Heart left ventricle (tissue), 16 donors: ENCODE results near the gene APCDD1. TPM values are rescaled to one million over a fixed set of nuclear protein-coding genes. Genes with fewer than 3 reads are reported as not detected.

Experiments
- ATAC-seq, 4 donors: fragments of 200-7000 bp; cut with Tn5 transposase; one replicate each; pipeline ENCODE4 v1.9.1; 2020 to 2022; ENCODE audit warnings: moderate library complexity in 4 of 4, mild to moderate bottlenecking in 3 of 4, moderate number of reproducible peaks in 1 of 4
- DNase-seq, 5 donors: peaks; one replicate each; pipeline ENCODE4 v3.0.0-alpha.2; 2020
- H3K27ac ChIP-seq, 12 donors: fragments of 200-600 bp; sonication (generic) in 4 of 12; one replicate each; pipeline versions ENCODE4 v1.5.0 to v1.8.0; 2016 to 2022; ENCODE audit warnings: mild to moderate bottlenecking in 2 of 12
- H3K27me3 ChIP-seq, 9 donors: fragments of 200-600 bp; sonication (generic) in 2 of 9; one replicate each; pipeline versions ENCODE4 v1.5.1 to v1.8.0; 2016 to 2022; ENCODE audit warnings: mild to moderate bottlenecking in 3 of 9
- H3K36me3 ChIP-seq, 9 donors: fragments of 200-600 bp; sonication (generic) in 2 of 9; one replicate each; pipeline versions ENCODE4 v1.5.0 to v1.8.0; 2018 to 2022; ENCODE audit warnings: mild to moderate bottlenecking in 2 of 9
- H3K4me1 ChIP-seq, 12 donors: fragments of 200-600 bp; sonication (generic) in 4 of 12; one replicate each; pipeline versions ENCODE4 v1.5.0 to v1.8.0; 2016 to 2022; ENCODE audit warnings: mild to moderate bottlenecking in 3 of 12
- H3K4me3 ChIP-seq, 12 donors: fragments of 200-600 bp; sonication (generic) in 4 of 12; one replicate each; pipeline versions ENCODE4 v1.5.0 to v1.8.0; 2017 to 2022; ENCODE audit warnings: mild to moderate bottlenecking in 9 of 12, moderate library complexity in 4 of 12
- H3K9me3 ChIP-seq, 12 donors: fragments of 200-600 bp; sonication (generic) in 4 of 12; one replicate each; pipeline versions ENCODE4 v1.5.0 to v1.8.0; 2016 to 2022; ENCODE audit warnings: mild to moderate bottlenecking in 1 of 12
- POLR2A ChIP-seq, 2 donors: fragments of 450-650 bp; IDR thresholded peaks; one replicate each; pipeline ENCODE4 v1.6.1; 2017; ENCODE audit warnings: antibody characterized with exemption in 2 of 2, mild to moderate bottlenecking in 2 of 2, moderate library complexity in 2 of 2
- WGBS, 4 donors: extraction: QIAGEN DNeasy Blood & Tissue Kit in 2 of 4; methylation state at CpG; one replicate each; pipeline versions ENCODE4 v1.1.5 to v1.1.7; 2013 to 2018; 5-methylcytosine and 5-hydroxymethylcytosine counted together
- intact Hi-C, 10 donors: fragments of 100-400 bp; cut with DNase I; formaldehyde crosslinking; loops; one replicate each; pipeline versions ENCODE4 v1.11.1 to v1.14.2; 2022
- polyA plus RNA-seq, 2 donors: library from polyadenylated mRNA; stranded (reverse); fragments of 200-250 nt; gene quantifications; one replicate each; pipeline ENCODE4 v1.2.3, GENCODE V29; 2013
- total RNA-seq, 9 donors: library from RNA; depleted of rRNA in 2 of 9; stranded (reverse); fragments of >200 nt in 2 of 9; fragmentation: NEBNext Ultra II Directional in 3 of 9; extraction: Animal tissue kit (Norgen Biotek cat#: 25700) in 3 of 9; gene quantifications; one replicate each; pipeline versions ENCODE4 v1.1.0 to v1.2.4, GENCODE V29; 2016 to 2023
- TF ChIP-seq, protein P1 (sequence below), 12 donors: fragments of 200-600 bp; sonication (generic) in 4 of 12; IDR thresholded peaks; one replicate each; pipeline versions ENCODE4 v1.5.0 to v1.8.0; 2018 to 2022; ENCODE audit warnings: antibody characterized with exemption in 12 of 12, mild to moderate bottlenecking in 5 of 12
- donor health status: ischemic (EF 13 %, LVEDD 7.1; RV severe dilation, severe dysfunction).
- donor health status: healthy with polysubstance abuse.
- donor health status: DM: no; HTN: yes; CAD: no.
- donor health status: DM: no; HTN: no; CAD: no.
- donor health status: ischemic (EF 25% LVEDD 6.9; RV normal size, moderate dysfunction).
- donor health status: ischemic (EF 25% LVEDD 5.7; RV mildly dilated, moderate dysfunction).
- donor health status: healthy.
- donor health status: DM: yes; HTN: yes; CAD: no.
- donor health status: ischemic (EF 35%, LVEDD 5.7; RV mildly dilated, moderate dysfunction).
- donor health status: nonischemic (EF 11% LVEDD 7.7; RV severe dilation, severe dysfunction).
- donor health status: DM: yes; HTN: yes; CAD: no.
- donor health status: PGD.
- donor health status: ischemic (EF 29% LVEDD 5.4; RV normal size, mild dysfunction).
- donor health status: nonischemic (EF 23%, LVEDD 6.1; RV moderate dilation, normal function).

Gene APCDD1
- total and polyA plus RNA-seq, 11 donors: 7.5 to 65.4 (median 15.7) TPM

DNA sequence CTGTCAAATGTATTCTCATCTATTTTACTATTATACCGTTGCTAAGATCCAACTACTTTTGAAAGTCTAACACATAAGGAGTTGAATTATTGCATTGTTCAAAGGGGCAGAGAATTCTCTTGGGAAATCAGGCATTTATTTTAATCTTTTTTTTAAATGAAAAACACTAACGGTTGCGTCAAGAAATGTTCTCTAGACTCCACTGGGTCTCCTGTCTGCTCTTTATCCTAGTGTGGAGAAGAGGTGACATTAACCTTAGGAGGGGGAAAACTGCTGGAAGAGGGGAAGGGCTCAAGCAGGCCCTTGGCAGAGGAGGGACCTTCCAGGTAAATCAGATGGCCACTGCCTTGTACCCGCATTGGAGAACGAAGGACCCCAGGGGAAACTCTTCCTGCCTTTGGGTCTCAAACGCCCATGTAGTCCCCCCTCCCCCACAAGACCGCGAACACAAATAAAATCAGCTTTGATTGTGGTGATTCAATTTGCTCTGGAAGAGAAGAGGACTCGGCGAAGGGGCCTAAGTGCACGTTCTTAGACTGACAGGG is 1.1 kb upstream of the APCDD1 start:
- intact Hi-C loops: loop anchor here in 1 of 10 donors (5.0 kb wide), 1 partner anchor 64 kb away; no protein-coding TSS in a partner anchor
- DNase-seq (no peak), ATAC-seq (peak in 2 of 4 donors; percentile 8 to 23)
- Histone ChIP-seq H3K36me3 (no peaks in the 10 kb centered on the region), H3K4me3 (peak overlapping the region in 4 of 12 donors; percentile 66 to 80 (median 74)), H3K4me1 (peaks cover 0 to 27% (median 11%) of the 10 kb centered on the region in 12 donors), H3K9me3 (no peaks in the 10 kb centered on the region), H3K27me3 (peaks cover 0 to 36% (median 0%) of the 10 kb centered on the region in 9 donors), H3K27ac (peak overlapping the region; percentile 67 to 89 (median 78))
- TF ChIP-seq POLR2A (IDR thresholded peaks at IDR 0.05): no peak
- TF ChIP-seq, protein P1, sequence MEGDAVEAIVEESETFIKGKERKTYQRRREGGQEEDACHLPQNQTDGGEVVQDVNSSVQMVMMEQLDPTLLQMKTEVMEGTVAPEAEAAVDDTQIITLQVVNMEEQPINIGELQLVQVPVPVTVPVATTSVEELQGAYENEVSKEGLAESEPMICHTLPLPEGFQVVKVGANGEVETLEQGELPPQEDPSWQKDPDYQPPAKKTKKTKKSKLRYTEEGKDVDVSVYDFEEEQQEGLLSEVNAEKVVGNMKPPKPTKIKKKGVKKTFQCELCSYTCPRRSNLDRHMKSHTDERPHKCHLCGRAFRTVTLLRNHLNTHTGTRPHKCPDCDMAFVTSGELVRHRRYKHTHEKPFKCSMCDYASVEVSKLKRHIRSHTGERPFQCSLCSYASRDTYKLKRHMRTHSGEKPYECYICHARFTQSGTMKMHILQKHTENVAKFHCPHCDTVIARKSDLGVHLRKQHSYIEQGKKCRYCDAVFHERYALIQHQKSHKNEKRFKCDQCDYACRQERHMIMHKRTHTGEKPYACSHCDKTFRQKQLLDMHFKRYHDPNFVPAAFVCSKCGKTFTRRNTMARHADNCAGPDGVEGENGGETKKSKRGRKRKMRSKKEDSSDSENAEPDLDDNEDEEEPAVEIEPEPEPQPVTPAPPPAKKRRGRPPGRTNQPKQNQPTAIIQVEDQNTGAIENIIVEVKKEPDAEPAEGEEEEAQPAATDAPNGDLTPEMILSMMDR (IDR thresholded peaks at IDR 0.05): no peak
- 43 to 56% (median 51%) methylated on average over 11 of the region's 11 CpGs for WGBS, 4 donors

GRCh38 chr18:10454681-10455557 is 484 bp downstream of the APCDD1 start:
- peak in 3 of 4 donors; percentile 15 to 37 (median 25) for ATAC-seq
- intact Hi-C loops: loop anchor here in 4 of 10 donors (5.0 kb wide), 2 partner anchors 57 to 62 kb away; no protein-coding TSS in a partner anchor
- peaks cover 0 to 27% (median 10%) of the 10 kb centered on the region in 12 donors for H3K4me1 ChIP-seq

DNA sequence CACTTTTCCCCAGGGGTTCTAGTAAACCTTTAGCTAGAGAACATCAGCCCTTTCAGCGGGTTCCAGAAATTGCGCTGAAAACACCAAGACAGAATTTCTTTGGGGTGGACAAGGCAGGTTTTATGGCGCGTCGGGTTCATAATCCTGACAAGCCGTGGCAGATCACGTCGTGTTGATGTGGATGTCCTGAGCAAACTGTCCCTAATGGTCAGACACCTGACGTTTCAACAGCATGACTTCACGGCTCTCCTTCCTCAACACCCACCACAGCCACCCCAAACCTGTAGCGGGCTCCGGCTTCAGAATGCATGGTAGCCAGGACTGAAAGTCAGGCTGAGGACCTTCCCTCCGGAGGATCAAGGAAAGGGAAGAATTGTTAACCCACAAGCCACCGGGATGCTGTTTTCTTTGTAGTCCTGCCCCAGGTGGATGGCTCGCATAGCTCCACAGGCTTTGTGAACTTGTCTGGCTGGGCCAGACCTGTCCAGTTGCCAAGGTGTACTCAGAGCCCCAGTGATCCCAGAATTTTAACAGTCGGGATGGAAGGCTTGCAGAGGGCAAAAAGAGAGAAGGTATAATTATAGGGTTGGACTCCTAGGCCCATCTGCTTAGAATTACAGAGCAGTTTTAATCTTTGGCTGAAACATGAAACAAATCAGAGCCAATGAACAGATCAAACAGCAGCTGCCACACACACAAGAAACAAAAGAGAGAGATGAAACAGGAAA is 1.5 kb downstream of the APCDD1 start:
- DNase-seq (no peak), ATAC-seq (no peak)
- peaks cover 0 to 27% (median 10%) of the 10 kb centered on the region in 12 donors for H3K4me1 ChIP-seq
- H3K27ac ChIP-seq: peak overlapping the region in 9 of 12 donors; percentile 6 to 89 (median 79)
- 32 to 53% (median 48%) methylated on average over 14 to 16 of the region's 16 CpGs for WGBS, 4 donors
- peak overlapping the region; percentile 48 to 88 (median 72) for H3K4me3 ChIP-seq
- peaks cover 0 to 36% (median 0%) of the 10 kb centered on the region in 9 donors for H3K27me3 ChIP-seq
- H3K9me3 ChIP-seq: no peaks in the 10 kb centered on the region
- TF ChIP-seq POLR2A (IDR thresholded peaks at IDR 0.05): no peak
- TF ChIP-seq, protein P1 (IDR thresholded peaks at IDR 0.05): no peak
- no peaks in the 10 kb centered on the region for H3K36me3 ChIP-seq
- intact Hi-C loops: loop anchor here in 3 of 10 donors (5.0 kb wide), 2 partner anchors 56 to 61 kb away; no protein-coding TSS in a partner anchor

More at GRCh38 chr18:10454681-10455557, 484 bp downstream of the APCDD1 start:
- H3K9me3 ChIP-seq: no peaks in the 10 kb centered on the region
- H3K36me3 ChIP-seq: no peaks in the 10 kb centered on the region
- WGBS, 4 donors: 0 to 2% (median 1%) methylated on average over 44 to 94 of the region's 94 CpGs
- DNase-seq: peak in 3 of 5 donors; percentile 29 to 70 (median 44)
- H3K4me3 ChIP-seq: peak overlapping the region; percentile 48 to 88 (median 72)
- no peak for TF ChIP-seq POLR2A (IDR thresholded peaks at IDR 0.05)
- TF ChIP-seq, protein P1 (IDR thresholded peaks at IDR 0.05): no peak
- H3K27ac ChIP-seq: peak overlapping the region; percentile 43 to 89 (median 79)
- peaks cover 0 to 36% (median 0%) of the 10 kb centered on the region in 9 donors for H3K27me3 ChIP-seq
